Neural progenitor cell (in vitro differentiated cells): Measurements from ENCODE around the gene DEPDC4. TPM values are rescaled to one million over a fixed set of nuclear protein-coding genes. Genes with fewer than 3 reads are reported as not detected.
"Not testable (repeated sequence)": the region's sequence is repeated elsewhere in the genome, so short reads cannot be mapped to it uniquely, and the experiment has no call there.

Experiments
- DNase-seq: peaks from one replicate; pipeline ENCODE4 v3.0.0-alpha.2; 2016; ENCODE audit warnings: low spot score
- H2AFZ ChIP-seq: fragments of 200-600 bp; sonication (generic); replicated peaks from 2 replicates; pipeline ENCODE4 v1.6.1; 2016; ENCODE audit warnings: antibody characterized with exemption
- H3F3A ChIP-seq: fragments of 200-600 bp; sonication (generic); 2 replicates; pipeline ENCODE4 v1.6.1; 2016; ENCODE audit warnings: antibody characterized with exemption, low read depth
- H3K27ac ChIP-seq: fragments of 200-600 bp; sonication (generic); 2 replicates; pipeline ENCODE4 v1.5.1; 2016; ENCODE audit warnings: mild to moderate bottlenecking
- H3K27me3 ChIP-seq: fragments of 200-600 bp; sonication (generic); 2 replicates; pipeline ENCODE4 v1.6.1; 2016; ENCODE audit warnings: mild to moderate bottlenecking, moderate library complexity
- H3K36me3 ChIP-seq: fragments of 200-600 bp; sonication (generic); 2 replicates; pipeline ENCODE4 v1.5.1; 2016
- H3K4me1 ChIP-seq: fragments of 200-600 bp; sonication (generic); 2 replicates; pipeline ENCODE4 v1.6.1; 2016; ENCODE audit warnings: mixed run types
- H3K4me2 ChIP-seq: fragments of 200-600 bp; sonication (generic); 2 replicates; pipeline ENCODE4 v1.6.1; 2016
- H3K4me3 ChIP-seq: fragments of 200-600 bp; sonication (generic); 2 replicates; pipeline ENCODE4 v1.5.1; 2016
- H3K79me2 ChIP-seq: fragments of 200-600 bp; sonication (generic); 2 replicates; pipeline ENCODE4 v1.6.1; 2016; ENCODE audit warnings: low read depth
- H3K9ac ChIP-seq: fragments of 200-600 bp; sonication (generic); 2 replicates; pipeline ENCODE4 v1.6.1; 2016
- H3K9me3 ChIP-seq: fragments of 200-600 bp; sonication (generic); 2 replicates; pipeline ENCODE4 v1.5.1; 2016; ENCODE audit warnings: low read depth
- H4K20me1 ChIP-seq: fragments of 200-600 bp; sonication (generic); 2 replicates; pipeline ENCODE4 v1.6.1; 2016; ENCODE audit warnings: low read depth
- H3K27ac Mint-ChIP-seq: 3 replicates; pipeline ENCODE4 v1.8.0; 2021; ENCODE audit warnings: mixed read lengths
- H3K27me3 Mint-ChIP-seq: 2 replicates; pipeline ENCODE4 v1.8.0; 2022; ENCODE audit warnings: low read depth, mild to moderate bottlenecking, inconsistent platforms, moderate library complexity, mixed read lengths; ENCODE audit not compliant: insufficient read depth
- H3K36me3 Mint-ChIP-seq: 3 replicates; pipeline ENCODE4 v1.8.0; 2021; ENCODE audit warnings: mixed read lengths
- H3K4me1 Mint-ChIP-seq: 3 replicates; pipeline ENCODE4 v1.8.0; 2021; ENCODE audit warnings: mixed read lengths
- H3K4me3 Mint-ChIP-seq: 3 replicates; pipeline ENCODE4 v1.8.0; 2021; ENCODE audit warnings: mild to moderate bottlenecking, moderate library complexity, mixed read lengths
- H3K9me3 Mint-ChIP-seq: 3 replicates; pipeline ENCODE4 v1.8.0; 2020; ENCODE audit warnings: mixed read lengths
- EZH2 ChIP-seq: fragments of 200-600 bp; sonication (generic); IDR thresholded peaks from 2 replicates; pipeline ENCODE4 v1.6.1; 2017; ENCODE audit warnings: antibody characterized with exemption, mild to moderate bottlenecking, moderate library complexity
- EZH2phosphoT487 ChIP-seq: fragments of 200-600 bp; sonication (generic); IDR thresholded peaks from 2 replicates; pipeline ENCODE4 v1.6.1; 2017; ENCODE audit warnings: antibody characterized with exemption
- total RNA-seq: library from RNA; depleted of rRNA; stranded (reverse); fragments of >200 nt; gene quantifications from 2 replicates; pipeline ENCODE4 v1.2.3, GENCODE V29; 2015; ENCODE audit warnings: low replicate concordance
- TF ChIP-seq, protein P1 (sequence below): fragments of 200-600 bp; sonication (generic); IDR thresholded peaks from 2 replicates; pipeline ENCODE4 v1.5.1; 2017; ENCODE audit warnings: antibody characterized with exemption, mild to moderate bottlenecking

The DEPDC4 gene
- total RNA-seq, 1 donor from 2014 or later = 4.2 TPM

DNA sequence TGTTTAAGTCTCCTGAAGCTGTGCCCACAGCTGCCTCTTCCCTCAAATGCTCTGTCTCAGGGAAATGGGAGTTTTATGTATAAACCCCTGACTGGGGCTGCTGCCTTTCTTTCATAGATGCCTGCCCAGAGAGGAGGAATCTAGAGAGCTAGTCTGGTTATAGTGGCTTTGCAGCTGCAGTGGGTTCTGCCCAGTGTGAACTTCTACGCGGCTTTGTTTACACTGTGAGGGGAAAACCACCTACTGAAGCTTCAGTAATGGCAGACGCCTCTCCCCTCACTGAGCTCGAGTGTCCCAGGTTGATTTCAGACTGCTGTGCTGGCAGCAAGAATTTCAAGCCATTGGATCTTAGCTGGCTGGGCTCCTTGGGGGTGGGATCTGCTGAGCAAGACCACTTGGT, 37.0 kb upstream of the DEPDC4 start:
- H2AFZ ChIP-seq = no peak overlapping the region
- TF ChIP-seq, protein P1, sequence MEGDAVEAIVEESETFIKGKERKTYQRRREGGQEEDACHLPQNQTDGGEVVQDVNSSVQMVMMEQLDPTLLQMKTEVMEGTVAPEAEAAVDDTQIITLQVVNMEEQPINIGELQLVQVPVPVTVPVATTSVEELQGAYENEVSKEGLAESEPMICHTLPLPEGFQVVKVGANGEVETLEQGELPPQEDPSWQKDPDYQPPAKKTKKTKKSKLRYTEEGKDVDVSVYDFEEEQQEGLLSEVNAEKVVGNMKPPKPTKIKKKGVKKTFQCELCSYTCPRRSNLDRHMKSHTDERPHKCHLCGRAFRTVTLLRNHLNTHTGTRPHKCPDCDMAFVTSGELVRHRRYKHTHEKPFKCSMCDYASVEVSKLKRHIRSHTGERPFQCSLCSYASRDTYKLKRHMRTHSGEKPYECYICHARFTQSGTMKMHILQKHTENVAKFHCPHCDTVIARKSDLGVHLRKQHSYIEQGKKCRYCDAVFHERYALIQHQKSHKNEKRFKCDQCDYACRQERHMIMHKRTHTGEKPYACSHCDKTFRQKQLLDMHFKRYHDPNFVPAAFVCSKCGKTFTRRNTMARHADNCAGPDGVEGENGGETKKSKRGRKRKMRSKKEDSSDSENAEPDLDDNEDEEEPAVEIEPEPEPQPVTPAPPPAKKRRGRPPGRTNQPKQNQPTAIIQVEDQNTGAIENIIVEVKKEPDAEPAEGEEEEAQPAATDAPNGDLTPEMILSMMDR = no peak
- TF ChIP-seq EZH2 = no peak
- no peak for TF ChIP-seq EZH2phosphoT487
- no peak overlapping the region for H3K4me3 Mint-ChIP-seq
- H3K9me3 Mint-ChIP-seq = peaks cover 62% of the 10 kb centered on the region
- no peaks in the 10 kb centered on the region for H3K27me3 ChIP-seq
- no peak overlapping the region for H3K27ac Mint-ChIP-seq
- no peaks in the 10 kb centered on the region for H3K4me1 ChIP-seq
- no peak overlapping the region for H3K4me2 ChIP-seq
- H3K9ac ChIP-seq = no peak overlapping the region
- peaks cover 14% of the 10 kb centered on the region for H3K9me3 ChIP-seq
- H3K36me3 Mint-ChIP-seq = peaks cover 76% of the 10 kb centered on the region
- H3K27ac ChIP-seq = no peak overlapping the region
- no peak overlapping the region for H3K4me3 ChIP-seq
- peaks cover 39% of the 10 kb centered on the region for H3K36me3 ChIP-seq
- H3K4me1 Mint-ChIP-seq = no peaks in the 10 kb centered on the region
- DNase-seq = no peak
- H4K20me1 ChIP-seq = no peaks in the 10 kb centered on the region
- no peaks in the 10 kb centered on the region for H3F3A ChIP-seq
- no peaks in the 10 kb centered on the region for H3K27me3 Mint-ChIP-seq
- peaks cover 5% of the 10 kb centered on the region for H3K79me2 ChIP-seq

DNA sequence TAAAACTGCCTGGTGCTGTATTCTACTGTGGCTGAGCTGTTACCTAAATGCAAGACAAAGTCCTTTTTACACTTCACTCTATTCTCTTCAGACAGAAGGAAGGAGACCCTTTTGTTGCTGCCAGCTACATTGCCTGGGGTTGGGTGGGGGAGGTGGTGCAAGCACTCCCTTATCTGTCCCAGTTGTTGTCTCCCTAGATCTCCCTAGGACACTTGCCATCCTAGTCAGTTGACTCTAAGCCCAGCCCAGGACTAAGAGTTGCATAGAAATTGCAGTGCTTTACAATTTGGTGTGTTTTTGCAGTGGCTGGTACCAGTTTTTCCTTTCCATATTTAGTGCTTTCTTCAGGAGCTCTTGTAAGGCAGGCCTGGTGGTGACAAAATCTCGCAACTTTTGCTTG, 35.2 kb upstream of the DEPDC4 start:
- H3K4me1 Mint-ChIP-seq = no peaks in the 10 kb centered on the region
- Histone ChIP-seq H3K9me3 (peaks cover 14% of the 10 kb centered on the region), H3K4me3 (no peak overlapping the region), H3K27ac (no peak overlapping the region), H3K9ac (no peak overlapping the region), H2AFZ (no peak overlapping the region), H3K36me3 (peaks cover 44% of the 10 kb centered on the region), H3K4me2 (no peak overlapping the region), H3K4me1 (no peaks in the 10 kb centered on the region), H4K20me1 (no peaks in the 10 kb centered on the region), H3K27me3 (no peaks in the 10 kb centered on the region), H3F3A (no peaks in the 10 kb centered on the region), H3K79me2 (peaks cover 5% of the 10 kb centered on the region)
- DNase-seq = no peak
- no peaks in the 10 kb centered on the region for H3K27me3 Mint-ChIP-seq
- H3K4me3 Mint-ChIP-seq = no peak overlapping the region
- peaks cover 58% of the 10 kb centered on the region for H3K9me3 Mint-ChIP-seq
- no peak overlapping the region for H3K27ac Mint-ChIP-seq
- peaks cover 78% of the 10 kb centered on the region for H3K36me3 Mint-ChIP-seq
- TF ChIP-seq EZH2phosphoT487 = no peak

DNA sequence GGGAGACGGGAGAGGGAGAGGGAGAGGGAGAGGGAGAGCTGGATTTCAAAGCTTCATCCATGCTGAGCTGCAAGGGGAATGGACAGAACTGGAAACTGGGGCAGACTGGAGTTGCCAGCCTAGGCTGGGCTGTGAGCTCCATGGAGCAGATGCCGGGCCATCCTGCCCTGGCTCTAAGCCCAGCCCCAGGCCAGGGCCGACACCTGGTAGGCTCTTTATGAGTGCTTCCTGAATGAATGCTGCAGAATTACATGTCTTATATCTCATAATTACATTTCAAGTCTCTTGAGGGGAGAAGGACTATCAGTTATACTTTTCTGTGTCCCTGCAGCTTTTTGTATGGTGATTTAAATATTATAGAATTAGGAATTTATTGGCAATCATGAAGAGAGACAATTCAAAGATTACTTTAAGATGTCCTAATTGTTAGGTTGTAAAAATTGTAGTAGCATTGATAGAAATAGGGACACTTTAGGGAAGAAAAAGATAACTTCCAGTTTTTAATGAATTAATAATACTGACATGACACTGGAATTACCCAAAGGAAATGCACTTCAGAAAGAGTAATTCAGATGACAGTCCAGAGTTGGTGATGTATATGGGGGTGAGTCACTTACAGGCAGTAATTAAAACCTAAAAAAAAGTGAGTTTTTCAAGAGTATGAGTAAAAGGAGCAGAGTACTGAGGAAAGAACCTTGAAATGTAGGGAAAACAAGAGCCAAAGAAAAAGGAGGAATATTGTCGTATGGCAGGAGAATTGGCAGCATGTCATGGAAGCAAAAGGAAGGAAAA, 29.1 kb upstream of the DEPDC4 start:
- Histone ChIP-seq H3K9me3 (peaks cover under 1% of the 10 kb centered on the region), H3K4me3 (no peak overlapping the region), H3K4me2 (no peak overlapping the region), H3K27me3 (no peaks in the 10 kb centered on the region), H4K20me1 (no peaks in the 10 kb centered on the region), H3K9ac (no peak overlapping the region), H3K27ac (no peak overlapping the region), H2AFZ (no peak overlapping the region), H3K4me1 (no peaks in the 10 kb centered on the region), H3K79me2 (no peaks in the 10 kb centered on the region), H3K36me3 (peaks cover 27% of the 10 kb centered on the region), H3F3A (no peaks in the 10 kb centered on the region)
- Mint-ChIP-seq H3K4me1 (no peaks in the 10 kb centered on the region), H3K4me3 (no peak overlapping the region), H3K27me3 (no peaks in the 10 kb centered on the region), H3K36me3 (peaks cover 47% of the 10 kb centered on the region), H3K27ac (no peak overlapping the region), H3K9me3 (peaks cover 10% of the 10 kb centered on the region)
- DNase-seq = no peak
- TF ChIP-seq EZH2phosphoT487 (no peak), EZH2 (no peak)
- TF ChIP-seq, protein P1 = no peak

DNA sequence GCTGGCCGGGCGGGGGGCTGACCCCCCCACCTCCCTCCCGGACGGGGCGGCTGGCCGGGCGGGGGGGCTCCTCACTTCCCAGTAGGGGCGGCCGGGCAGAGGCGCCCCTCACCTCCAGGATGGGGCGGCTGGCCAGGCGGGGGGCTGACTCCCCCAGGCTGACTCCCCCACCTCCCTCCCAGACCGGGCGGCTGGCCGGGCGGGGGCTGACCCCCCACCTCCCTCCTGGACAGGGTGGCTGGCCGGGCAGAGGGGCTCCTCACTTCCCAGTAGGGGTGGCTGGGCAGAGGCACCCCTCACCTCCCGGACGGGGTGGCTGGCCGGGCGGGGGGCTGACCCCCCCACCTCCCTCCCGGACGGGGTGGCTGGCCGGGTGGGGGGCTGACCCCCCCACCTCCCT, 27.5 kb upstream of the DEPDC4 start:
- not testable (repeated sequence) for H3K4me1 ChIP-seq, H3K9me3 ChIP-seq, H3K27me3 Mint-ChIP-seq

More for the DNA sequence above, 27.5 kb upstream of the DEPDC4 start:
- H3K79me2 ChIP-seq, H3K27ac ChIP-seq, DNase-seq, H3K4me1 Mint-ChIP-seq, H3K27ac Mint-ChIP-seq, H2AFZ ChIP-seq, H3F3A ChIP-seq, H3K4me3 Mint-ChIP-seq, H3K4me3 ChIP-seq, H3K27me3 ChIP-seq, H3K9me3 Mint-ChIP-seq, H4K20me1 ChIP-seq, H3K4me2 ChIP-seq, H3K9ac ChIP-seq: not testable (repeated sequence)
- peaks cover 38% of the 10 kb centered on the region for H3K36me3 Mint-ChIP-seq
- peaks cover 14% of the 10 kb centered on the region for H3K36me3 ChIP-seq
